Erythroblast (primary cell): ENCODE measurements around the gene COL6A2.
"Not testable (repeated sequence)": the region's sequence is repeated elsewhere in the genome, so short reads cannot be mapped to it uniquely, and the experiment has no call there.

Source experiments
- DNase-seq, 2 experiments: peaks; one replicate each; lab custom pipeline; 2025; lab: John Stamatoyannopoulos, UW
- GATA1 ChIP-seq: IDR thresholded peaks from 2 replicates; pipeline ENCODE4 v1.6.1; 2011; ENCODE audit warnings: low read depth, mild to moderate bottlenecking, control low read depth, low read length, moderate library complexity
- POLR2A ChIP-seq: IDR thresholded peaks from 2 replicates; pipeline ENCODE4 v1.6.1; 2011; ENCODE audit warnings: mild to moderate bottlenecking, low read length

COL6A2 gene

GRCh38 chr21:46063734-46064680, 33.9 kb upstream of the COL6A2 start:
- no peak for TF ChIP-seq GATA1
- TF ChIP-seq POLR2A = no peak
- DNase-seq = no peak

GRCh38 chr21:46064870-46065214, 33.1 kb upstream of the COL6A2 start:
- no peak for TF ChIP-seq GATA1
- TF ChIP-seq POLR2A = no peak
- no peak for DNase-seq

DNA sequence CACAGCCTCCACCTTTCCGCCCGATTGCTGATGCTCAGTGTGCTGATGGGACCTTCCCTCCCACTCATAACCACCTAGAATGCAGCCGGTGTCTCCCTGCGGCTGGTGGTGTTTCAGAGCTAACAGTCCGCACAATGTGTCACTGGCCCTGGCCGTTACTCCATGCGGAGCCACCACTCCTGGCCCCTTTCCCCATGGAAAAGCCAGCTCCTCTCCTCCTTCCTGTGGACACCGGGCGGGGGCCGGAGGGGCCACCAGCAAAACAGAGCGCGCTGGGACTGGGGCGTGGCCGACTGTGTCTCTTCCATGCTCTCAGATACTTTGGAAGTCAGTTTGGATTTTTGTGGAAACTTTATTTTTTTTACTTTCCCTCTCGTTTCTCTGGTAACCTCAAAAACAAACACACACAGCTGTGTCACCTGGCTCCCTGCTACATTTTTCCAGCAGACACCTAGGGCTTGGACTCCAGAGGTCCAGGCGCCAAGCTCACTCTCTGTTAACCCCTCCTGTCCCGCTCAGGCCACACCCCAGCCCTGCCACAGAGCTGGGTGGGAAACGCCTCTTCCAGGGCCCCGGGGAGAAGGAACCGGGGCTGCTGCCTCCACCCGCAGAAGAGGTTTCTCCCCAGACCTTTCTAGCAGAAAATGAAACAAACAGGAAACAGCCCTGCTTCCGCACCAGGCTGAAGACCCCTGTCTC, 32.5 kb upstream of the COL6A2 start:
- TF ChIP-seq POLR2A (no peak), GATA1 (no peak)
- no peak for DNase-seq

DNA sequence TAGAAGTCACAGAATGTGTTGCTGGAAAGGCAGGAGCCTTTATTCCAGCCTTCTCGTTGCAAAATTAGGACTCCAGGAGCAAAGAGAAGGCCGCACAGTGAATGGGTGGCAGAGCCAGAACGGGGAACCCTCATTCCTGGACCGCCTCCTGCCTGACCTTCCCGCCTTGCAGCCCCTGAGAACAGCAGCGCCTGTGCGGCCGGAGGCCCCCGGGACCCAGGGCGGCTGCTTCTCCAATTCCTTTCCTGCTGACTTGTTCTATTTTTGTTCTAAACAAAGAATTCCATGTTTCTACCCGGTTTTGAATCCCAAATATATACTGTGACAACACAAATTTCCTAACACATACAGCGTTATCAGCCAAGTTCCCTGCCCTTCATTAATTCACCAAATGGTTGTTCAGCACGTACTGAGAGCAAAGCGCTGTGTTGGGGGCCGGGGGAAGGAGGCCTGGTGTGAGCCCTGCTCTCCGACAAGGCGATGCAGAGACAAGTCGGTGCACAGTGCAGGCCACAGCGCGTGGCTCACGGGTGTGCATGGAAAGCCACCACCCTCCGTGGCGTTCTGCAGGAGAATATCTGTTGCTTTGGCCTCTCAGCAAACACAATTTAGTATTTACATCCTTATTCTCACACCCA, 31.9 kb upstream of the COL6A2 start:
- TF ChIP-seq GATA1 (no peak), POLR2A (no peak)
- no peak for DNase-seq

GRCh38 chr21:46066591-46067331, 31.2 kb upstream of the COL6A2 start:
- DNase-seq = peak; percentile 42 to 74
- TF ChIP-seq POLR2A (no peak), GATA1 (no peak)

DNA sequence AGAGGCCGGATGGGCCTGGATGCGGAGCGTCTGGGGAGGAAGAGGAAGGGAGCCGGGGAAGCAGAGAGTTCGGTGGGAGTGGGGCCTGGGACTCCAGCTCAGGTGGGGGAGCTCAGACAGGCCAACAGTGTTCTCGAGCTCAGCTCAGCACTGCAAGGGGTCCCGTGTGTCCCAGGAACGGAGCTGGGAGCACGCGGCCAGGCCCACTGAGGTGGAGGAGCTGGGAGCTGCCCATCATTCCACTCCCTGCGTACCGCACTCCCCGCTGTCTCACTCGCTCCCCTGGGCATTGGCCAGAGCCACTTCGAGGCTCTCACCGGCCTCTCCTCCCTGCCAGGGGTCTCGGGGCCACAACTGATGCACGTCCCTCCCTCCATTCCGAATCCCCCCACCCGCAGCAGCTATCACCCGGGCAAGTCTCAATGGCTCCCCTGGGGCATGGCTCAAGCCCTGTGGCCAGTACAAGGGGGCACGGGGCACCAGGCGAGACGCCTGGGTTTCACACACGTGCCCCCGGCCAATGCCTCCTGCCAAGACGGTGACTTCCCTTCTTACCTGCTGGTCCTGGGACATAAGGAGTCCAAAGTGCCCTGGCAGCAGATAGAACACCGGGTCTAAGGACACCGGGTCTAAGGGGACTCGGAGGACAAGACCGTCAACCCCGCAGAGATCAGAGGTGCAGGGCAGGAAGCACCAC, 30.3 kb upstream of the COL6A2 start:
- DNase-seq = no peak
- TF ChIP-seq POLR2A (no peak), GATA1 (no peak)

DNA sequence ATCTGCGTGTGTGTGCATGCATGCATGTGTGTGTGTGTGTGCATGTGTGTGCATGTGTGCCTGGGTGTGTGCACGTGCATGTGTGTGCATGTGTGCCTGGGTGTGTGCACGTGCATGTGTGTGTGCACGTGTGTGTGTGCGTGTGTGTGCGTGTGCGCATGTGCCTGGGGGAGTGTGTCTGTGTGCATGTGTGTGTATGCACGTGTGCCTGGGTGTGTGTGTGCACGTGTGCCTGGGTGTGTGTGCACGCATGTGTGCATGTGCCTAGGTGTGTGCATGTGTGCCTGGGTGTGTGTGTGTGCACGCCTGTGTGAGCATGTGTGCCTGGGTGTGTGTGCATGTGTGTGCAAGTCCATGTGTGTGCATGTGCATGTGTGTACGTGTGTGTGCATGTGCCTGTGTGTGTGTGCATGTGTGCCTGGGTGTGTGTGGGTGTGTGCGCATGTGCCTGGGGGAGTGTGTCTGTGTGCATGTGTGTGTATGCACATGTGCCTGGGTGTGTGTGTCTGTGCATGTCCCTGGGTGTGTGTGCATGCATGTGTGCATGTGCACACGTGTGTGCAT, 29.3 kb upstream of the COL6A2 start:
- DNase-seq = no peak
- no peak for TF ChIP-seq GATA1
- TF ChIP-seq POLR2A = no peak

DNA sequence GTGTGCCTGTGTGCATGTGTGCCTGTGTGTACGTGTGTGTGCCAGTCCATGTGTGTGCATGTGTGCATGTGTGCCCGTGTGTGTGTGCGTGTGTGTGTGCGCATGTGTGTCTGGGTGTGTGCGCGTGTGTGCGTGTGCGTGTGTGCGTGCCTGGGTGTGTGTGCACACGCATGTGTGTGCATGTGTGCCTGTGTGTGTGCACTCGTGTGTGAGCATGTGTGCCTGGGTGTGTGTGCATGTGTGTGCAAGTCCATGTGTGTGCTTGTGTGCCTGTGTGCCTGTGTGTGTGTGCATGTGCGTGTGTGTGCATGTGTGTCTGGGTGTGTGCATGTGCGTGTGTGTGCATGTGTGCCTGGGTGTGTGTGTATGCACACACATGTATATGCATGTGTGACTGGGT, 28.7 kb upstream of the COL6A2 start:
- no peak for DNase-seq
- no peak for TF ChIP-seq GATA1
- TF ChIP-seq POLR2A = no peak

GRCh38 chr21:46069719-46070279, 28.1 kb upstream of the COL6A2 start:
- TF ChIP-seq POLR2A (no peak), GATA1 (no peak)

DNA sequence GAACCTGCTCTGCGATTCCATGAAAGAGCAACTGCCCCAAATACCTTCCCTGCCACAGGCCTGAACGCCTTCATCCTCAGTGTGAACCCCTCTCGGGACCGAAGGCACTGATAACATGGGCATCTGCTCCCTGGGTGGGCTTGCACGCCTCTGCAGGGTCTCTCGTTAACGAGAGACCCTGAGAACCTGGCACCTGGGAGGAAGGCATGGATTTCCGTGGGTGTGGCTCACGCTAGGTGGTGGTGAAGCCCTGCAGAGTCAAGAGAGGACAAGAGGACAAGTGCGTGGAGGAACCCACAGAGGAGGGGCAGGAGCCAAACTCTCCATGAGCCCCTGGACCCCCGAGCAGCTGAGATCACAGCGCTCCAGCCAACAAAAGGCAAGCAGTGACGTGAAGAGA, 26.8 kb upstream of the COL6A2 start:
- TF ChIP-seq POLR2A = no peak
- TF ChIP-seq GATA1 = no peak
- DNase-seq = no peak

More at GRCh38 chr21:46069719-46070279, 28.1 kb upstream of the COL6A2 start:
- no peak for DNase-seq

- DNase-seq = not testable (repeated sequence)
These were observed 21.2 kb upstream of the COL6A2 start for GRCh38 chr21:46076724-46077123.

DNA sequence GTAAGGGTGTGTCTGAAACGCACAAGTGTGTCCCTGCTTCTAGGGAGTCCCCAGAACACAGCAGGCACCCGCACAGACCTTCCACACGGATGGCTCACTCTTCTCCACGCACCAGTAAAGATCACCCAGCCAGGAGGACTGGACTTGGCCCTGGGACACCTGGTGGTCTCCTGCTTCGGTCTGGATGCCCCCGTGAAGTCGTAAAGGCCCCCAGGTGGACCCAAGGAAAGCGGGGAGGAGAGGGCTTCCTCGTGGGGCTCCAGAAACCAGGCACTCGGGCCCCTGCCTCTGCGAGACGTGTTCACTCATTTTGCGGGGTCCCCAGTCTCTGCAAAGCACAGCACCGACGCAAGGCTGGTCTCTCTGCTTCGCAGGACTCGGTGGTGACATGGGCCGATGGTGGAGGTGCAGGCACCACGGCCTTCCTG, 20.2 kb upstream of the COL6A2 start:
- TF ChIP-seq POLR2A (no peak), GATA1 (no peak)
- no peak for DNase-seq
